KOPT-K1 (cell line): ENCODE measurements around the gene MAD1L1.

Source experiments
- H3K27ac ChIP-seq: fragments of 200-600 bp; sonication (generic); 2 replicates; pipeline ENCODE4 v1.5.1; 2016; ENCODE audit warnings: antibody characterized with exemption, mild to moderate bottlenecking, low read depth, low read length; ENCODE audit not compliant: poor library complexity, severe bottlenecking
- H3K36me3 ChIP-seq: fragments of 200-600 bp; sonication (generic); 2 replicates; pipeline ENCODE4 v1.5.1; 2017; ENCODE audit warnings: antibody characterized with exemption, mild to moderate bottlenecking, low read length, moderate library complexity; ENCODE audit not compliant: insufficient read depth
- H3K9me3 ChIP-seq: fragments of 200-600 bp; sonication (generic); 2 replicates; pipeline ENCODE4 v1.5.1; 2017; ENCODE audit warnings: antibody characterized with exemption, low read length, mild to moderate bottlenecking; ENCODE audit not compliant: insufficient read depth, poor library complexity, severe bottlenecking

Gene MAD1L1

GRCh38 chr7:2232766-2233520, at the start of gene MAD1L1:
TSS of gene MAD1L1 (minus strand) at chr7:2232945. CDS start at chr7:2230133, 2,812 bp downstream.
- H3K9me3 ChIP-seq: no peaks in the 10 kb centered on the region
- peaks cover 68% of the 10 kb centered on the region for H3K36me3 ChIP-seq
- H3K27ac ChIP-seq: peak within 1 kb of the TSS; percentile 72

- Histone ChIP-seq H3K27ac (no peak overlapping the region), H3K36me3 (no peaks in the 10 kb centered on the region; the same call in 1 of the 2 replicates), H3K9me3 (no peaks in the 10 kb centered on the region)
Observed at GRCh38 chr7:2282185-2282751, 49.5 kb upstream of the MAD1L1 start.

GRCh38 chr7:2281541-2281940, 48.8 kb upstream of the MAD1L1 start:
- H3K9me3 ChIP-seq: no peaks in the 10 kb centered on the region
- no peak overlapping the region for H3K27ac ChIP-seq
- no peaks in the 10 kb centered on the region; the same call in 1 of the 2 replicates for H3K36me3 ChIP-seq

DNA sequence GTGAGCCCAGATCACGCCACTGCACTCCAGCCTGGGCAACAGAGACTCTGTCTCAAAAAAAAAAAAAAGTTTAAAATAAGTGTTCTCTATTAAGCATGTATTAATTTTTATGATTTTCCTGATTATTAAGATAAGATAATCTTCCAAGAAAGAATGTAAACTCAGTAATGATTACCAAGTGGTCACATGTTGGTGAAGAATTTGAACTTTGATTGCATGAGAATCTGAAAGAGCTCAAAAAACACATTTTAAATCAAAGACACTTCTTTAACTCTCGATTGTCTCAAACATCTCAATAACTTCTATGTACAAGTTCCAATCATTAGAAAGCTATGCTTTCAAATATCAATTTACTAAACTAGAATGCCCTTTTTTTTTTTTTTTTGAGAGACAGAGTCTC, 47.7 kb upstream of the MAD1L1 start:
- H3K27ac ChIP-seq: no peak overlapping the region
- no peaks in the 10 kb centered on the region for H3K9me3 ChIP-seq
- H3K36me3 ChIP-seq: no peaks in the 10 kb centered on the region; the same call in 1 of the 2 replicates

DNA sequence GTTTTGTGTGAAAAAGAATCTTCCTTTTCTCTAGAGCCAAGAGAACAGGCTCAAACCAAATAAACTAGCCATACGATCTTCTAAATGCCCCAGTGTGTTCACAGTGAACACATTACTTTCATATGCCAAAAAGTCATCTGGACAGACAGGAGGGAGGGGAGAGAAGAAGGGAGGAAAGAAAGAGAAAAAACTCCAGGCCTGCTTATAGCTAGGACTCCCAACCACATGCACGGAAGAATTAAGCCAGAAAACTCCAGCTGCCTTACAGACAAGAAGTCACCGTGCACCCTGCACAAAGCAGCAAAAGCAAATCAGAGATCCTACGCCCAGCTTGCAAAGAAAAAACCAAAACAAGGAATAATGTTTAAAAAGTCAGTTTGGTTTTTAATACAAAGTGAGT, 47.2 kb upstream of the MAD1L1 start:
- H3K9me3 ChIP-seq: no peaks in the 10 kb centered on the region

DNA sequence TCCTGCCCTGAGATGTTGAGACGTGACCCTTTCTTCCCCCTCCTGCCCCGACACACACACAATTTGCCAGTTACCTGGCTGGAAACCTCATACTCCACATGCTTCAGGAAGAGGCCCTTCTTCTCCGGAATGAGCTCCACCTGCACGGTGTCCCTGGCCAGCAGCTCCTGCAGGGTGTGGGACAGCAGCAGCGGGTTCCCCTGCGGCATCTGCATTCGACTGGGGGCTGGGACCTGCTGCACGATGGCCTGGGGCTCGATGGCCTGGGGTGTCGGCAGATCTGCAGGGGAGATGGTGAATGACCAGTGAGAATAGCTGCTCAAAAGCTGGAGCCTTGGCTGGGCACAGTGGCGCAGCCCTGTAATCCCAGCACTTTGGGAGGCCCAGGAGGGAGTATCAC, 45.3 kb upstream of the MAD1L1 start:
- H3K36me3 ChIP-seq: peaks cover 3% of the 10 kb centered on the region; the same call in 1 of the 2 replicates
- H3K9me3 ChIP-seq: no peaks in the 10 kb centered on the region
- H3K27ac ChIP-seq: no peak overlapping the region

More for the DNA sequence above, 47.2 kb upstream of the MAD1L1 start:
- Histone ChIP-seq H3K27ac (no peak overlapping the region), H3K36me3 (no peaks in the 10 kb centered on the region; the same call in 1 of the 2 replicates)

DNA sequence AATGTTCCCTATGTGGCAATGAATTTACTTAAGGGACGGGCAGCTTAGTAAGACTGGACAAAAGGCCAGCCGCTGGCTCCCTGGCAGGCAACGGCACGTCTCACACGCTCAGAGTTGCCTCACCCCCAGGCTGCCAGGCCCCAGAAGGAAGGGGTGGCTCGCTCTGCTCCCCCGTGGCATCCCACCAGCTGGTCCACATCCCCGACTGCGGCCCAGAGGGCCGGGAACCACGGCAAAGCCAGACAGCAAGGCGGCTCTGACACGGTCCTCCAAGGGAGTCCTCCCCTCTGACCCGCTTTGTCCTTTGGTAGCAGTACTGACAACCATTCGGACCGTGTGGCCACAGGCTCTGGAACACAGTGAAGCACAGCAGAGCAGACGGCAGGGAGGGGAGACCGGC, 43.4 kb upstream of the MAD1L1 start:
- Histone ChIP-seq H3K9me3 (no peaks in the 10 kb centered on the region), H3K36me3 (peaks cover 8% of the 10 kb centered on the region; the same call in 1 of the 2 replicates), H3K27ac (no peak overlapping the region)

DNA sequence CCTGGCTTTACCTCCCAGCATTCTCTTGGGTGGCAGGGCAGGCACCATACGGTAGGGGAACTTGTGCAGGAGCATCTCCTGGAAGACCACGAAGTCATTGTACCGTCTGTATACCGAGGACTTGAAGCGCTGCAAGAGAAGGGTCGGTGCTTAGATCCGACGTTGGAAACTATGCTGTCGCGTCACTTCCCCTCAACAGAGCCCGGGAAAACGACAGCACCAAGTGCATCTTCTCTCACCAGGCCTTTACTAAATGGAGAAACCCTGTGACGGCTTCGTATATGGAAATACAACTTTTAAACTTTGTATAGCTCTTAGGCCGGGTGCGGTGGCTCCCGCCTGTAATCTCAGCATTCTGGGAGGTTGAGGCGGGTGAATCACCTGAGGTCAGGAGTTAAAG, 42.4 kb upstream of the MAD1L1 start:
- no peaks in the 10 kb centered on the region for H3K9me3 ChIP-seq
- H3K36me3 ChIP-seq: peaks cover 11% of the 10 kb centered on the region; the same call in 1 of the 2 replicates
- H3K27ac ChIP-seq: no peak overlapping the region

DNA sequence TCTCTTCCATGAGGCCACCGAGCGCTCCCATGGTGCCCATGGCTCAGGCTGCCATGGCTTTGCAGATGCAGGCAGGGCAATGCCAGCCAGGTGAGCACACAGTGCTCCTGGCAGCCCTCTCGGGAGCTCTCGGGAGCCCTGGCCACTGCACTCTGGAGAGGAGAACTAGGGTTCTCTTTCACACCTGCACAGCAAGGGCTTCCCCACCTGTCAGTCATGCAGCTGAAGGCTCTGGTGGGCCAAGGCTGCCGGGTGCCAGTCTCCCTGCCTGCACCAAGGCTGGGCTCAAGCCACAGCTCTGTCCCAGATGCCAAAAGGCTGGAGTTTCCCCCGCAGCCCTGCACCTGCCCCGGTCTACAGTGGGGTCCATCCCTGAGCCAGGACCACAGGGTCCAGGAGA, 41.9 kb upstream of the MAD1L1 start:
- H3K9me3 ChIP-seq: no peaks in the 10 kb centered on the region
- peaks cover 13% of the 10 kb centered on the region; the same call in 1 of the 2 replicates for H3K36me3 ChIP-seq
- no peak overlapping the region for H3K27ac ChIP-seq

- no peak overlapping the region for H3K27ac ChIP-seq
- H3K9me3 ChIP-seq: no peaks in the 10 kb centered on the region
- peaks cover 15% of the 10 kb centered on the region; the same call in 1 of the 2 replicates for H3K36me3 ChIP-seq
Observed at GRCh38 chr7:2273866-2274265, 41.1 kb upstream of the MAD1L1 start.

- H3K9me3 ChIP-seq: no peaks in the 10 kb centered on the region
- no peak overlapping the region for H3K27ac ChIP-seq
- peaks cover 15% of the 10 kb centered on the region; the same call in 1 of the 2 replicates for H3K36me3 ChIP-seq
Observed at GRCh38 chr7:2272031-2272430, 39.3 kb upstream of the MAD1L1 start.

GRCh38 chr7:2271273-2272026, 38.7 kb upstream of the MAD1L1 start:
- Histone ChIP-seq H3K9me3 (no peaks in the 10 kb centered on the region), H3K27ac (no peak overlapping the region), H3K36me3 (peaks cover 15% of the 10 kb centered on the region; the same call in 1 of the 2 replicates)

- Histone ChIP-seq H3K9me3 (no peaks in the 10 kb centered on the region), H3K36me3 (peaks cover 15% of the 10 kb centered on the region; the same call in 1 of the 2 replicates), H3K27ac (no peak overlapping the region)
Observed at GRCh38 chr7:2270495-2270894, 37.8 kb upstream of the MAD1L1 start.

GRCh38 chr7:2269991-2270460, 37.3 kb upstream of the MAD1L1 start:
- no peaks in the 10 kb centered on the region for H3K9me3 ChIP-seq
- H3K36me3 ChIP-seq: peaks cover 15% of the 10 kb centered on the region; the same call in 1 of the 2 replicates
- no peak overlapping the region for H3K27ac ChIP-seq
